RWPE1 (cell line): ENCODE data around the gene KLC3.

Source experiments
- CTCF ChIA-PET: fragments of 350-600 bp; sonication (Branson Sonifier 250); formaldehyde crosslinking; extraction: SDS; loops from one replicate; lab custom pipeline; 2021; lab: Yijun Ruan, JAX
- POLR2A ChIA-PET: fragments of 400-600 bp; formaldehyde crosslinking; extraction: SDS; loops from one replicate; lab custom pipeline; 2020; ENCODE audit warnings: antibody characterized with exemption; ENCODE audit not compliant: low non-redundant PET; lab: Yijun Ruan, JAX
- DNase-seq: peaks from one replicate; pipeline ENCODE4 v3.0.0; 2012; ENCODE audit warnings: low spot score
- H3K27ac ChIP-seq: fragments of 450-650 bp; 2 replicates; pipeline ENCODE4 v1.5.1; 2017
- CTCF ChIP-seq: fragments of 450-650 bp; conservative IDR thresholded peaks from 2 replicates; pipeline ENCODE4 v1.5.1; 2017; ENCODE audit warnings: low read depth, mild to moderate bottlenecking

The KLC3 gene

GRCh38 chr19:45355910-45356309 lies 15.4 kb downstream of the KLC3 start:
- ChIA-PET POLR2A (no interaction called here), CTCF (no interaction called here)
- no peak for TF ChIP-seq CTCF
- no peak overlapping the region; the same call in 1 of the 2 replicates for H3K27ac ChIP-seq
- DNase-seq, result no peak

DNA sequence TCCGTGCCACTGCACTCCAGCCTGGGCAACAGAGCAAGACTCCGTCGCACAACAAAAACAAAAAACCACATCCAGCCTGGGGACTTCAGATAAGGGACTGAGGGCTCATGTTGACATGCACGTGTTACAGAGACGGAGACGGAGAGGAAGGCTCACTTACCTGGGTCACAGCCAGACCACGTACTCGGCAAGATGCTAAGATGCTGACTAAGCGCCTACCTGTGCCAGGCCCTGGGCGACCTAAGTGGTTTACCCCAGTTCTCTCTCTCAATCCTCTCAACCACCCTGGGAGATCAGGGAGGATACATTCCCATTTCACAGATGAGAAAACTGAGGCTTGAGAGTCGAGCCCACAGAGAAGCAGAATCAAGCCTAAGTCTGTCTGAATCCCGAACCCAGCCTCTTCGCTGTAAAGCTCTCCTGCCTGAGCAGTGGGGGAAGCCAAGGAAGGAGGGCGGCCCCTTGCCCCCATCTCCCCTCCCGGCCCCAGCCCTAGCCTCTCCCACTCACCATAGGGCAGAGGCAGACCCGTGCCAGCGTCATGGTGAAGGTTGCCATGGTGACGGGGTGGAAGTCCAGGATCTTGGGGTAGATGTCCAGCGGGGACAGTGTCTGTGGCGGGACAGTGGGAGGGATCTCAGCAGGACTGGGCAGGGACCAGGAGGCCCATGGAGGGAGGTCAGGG lies 16.4 kb downstream of the KLC3 start:
- ChIA-PET POLR2A (no interaction called here), CTCF (no interaction called here)
- no peak overlapping the region for H3K27ac ChIP-seq
- DNase-seq, result no peak
- TF ChIP-seq CTCF, result no peak

DNA sequence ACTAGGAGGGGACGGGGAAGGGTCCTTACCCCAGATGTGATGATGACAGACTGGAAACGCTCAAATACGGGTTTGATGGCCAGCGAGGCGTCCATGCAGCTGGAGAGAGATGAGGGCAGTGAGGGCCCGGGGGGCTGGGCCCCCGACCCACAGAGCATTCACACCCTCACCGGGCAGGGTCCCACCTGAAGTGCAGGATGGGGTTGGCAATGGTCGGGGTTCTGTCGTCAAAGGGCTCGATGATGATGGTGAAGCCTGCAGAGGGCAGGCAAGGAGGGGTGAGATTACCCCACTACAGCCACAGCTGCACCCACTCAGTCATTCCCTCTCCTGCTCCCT lies 16.9 kb downstream of the KLC3 start:
- peak overlapping the region; percentile 26; the same call in 1 of the 2 replicates for H3K27ac ChIP-seq
- ChIA-PET CTCF (no interaction called here), POLR2A (no interaction called here)
- TF ChIP-seq CTCF, result no peak
- no peak for DNase-seq

- no peak for TF ChIP-seq CTCF
- DNase-seq, result no peak
- ChIA-PET CTCF (no interaction called here), POLR2A (no interaction called here)
- peak overlapping the region; percentile 26 for H3K27ac ChIP-seq
Measured at GRCh38 chr19:45358213-45358792, 17.8 kb downstream of the KLC3 start.

- H3K27ac ChIP-seq, result no peak overlapping the region
- DNase-seq, result no peak
- no peak for TF ChIP-seq CTCF
- ChIA-PET POLR2A (no interaction called here), CTCF (no interaction called here)
Measured at GRCh38 chr19:45361608-45362007, 21.1 kb downstream of the KLC3 start.

- POLR2A ChIA-PET, result no interaction called here
- DNase-seq, result no peak
Measured at GRCh38 chr19:45362291-45362690, 21.7 kb downstream of the KLC3 start.

More at GRCh38 chr19:45362291-45362690, 21.7 kb downstream of the KLC3 start:
- peak overlapping the region; percentile 17; the same call in 1 of the 2 replicates for H3K27ac ChIP-seq
- CTCF ChIA-PET, result no interaction called here
- TF ChIP-seq CTCF, result no peak
